HG03135 (cell line): ENCODE results near the gene WDR4.
"Not testable (repeated sequence)": the region's sequence is repeated elsewhere in the genome, so short reads cannot be mapped to it uniquely, and the experiment has no call there.

Source experiments
- ATAC-seq: cut with Tn5 transposase; IDR thresholded peaks from one replicate; pipeline ENCODE4 v1.9.1; 2021; ENCODE audit warnings: mild to moderate bottlenecking, moderate library complexity; ENCODE audit not compliant: unreplicated experiment

Gene WDR4

DNA sequence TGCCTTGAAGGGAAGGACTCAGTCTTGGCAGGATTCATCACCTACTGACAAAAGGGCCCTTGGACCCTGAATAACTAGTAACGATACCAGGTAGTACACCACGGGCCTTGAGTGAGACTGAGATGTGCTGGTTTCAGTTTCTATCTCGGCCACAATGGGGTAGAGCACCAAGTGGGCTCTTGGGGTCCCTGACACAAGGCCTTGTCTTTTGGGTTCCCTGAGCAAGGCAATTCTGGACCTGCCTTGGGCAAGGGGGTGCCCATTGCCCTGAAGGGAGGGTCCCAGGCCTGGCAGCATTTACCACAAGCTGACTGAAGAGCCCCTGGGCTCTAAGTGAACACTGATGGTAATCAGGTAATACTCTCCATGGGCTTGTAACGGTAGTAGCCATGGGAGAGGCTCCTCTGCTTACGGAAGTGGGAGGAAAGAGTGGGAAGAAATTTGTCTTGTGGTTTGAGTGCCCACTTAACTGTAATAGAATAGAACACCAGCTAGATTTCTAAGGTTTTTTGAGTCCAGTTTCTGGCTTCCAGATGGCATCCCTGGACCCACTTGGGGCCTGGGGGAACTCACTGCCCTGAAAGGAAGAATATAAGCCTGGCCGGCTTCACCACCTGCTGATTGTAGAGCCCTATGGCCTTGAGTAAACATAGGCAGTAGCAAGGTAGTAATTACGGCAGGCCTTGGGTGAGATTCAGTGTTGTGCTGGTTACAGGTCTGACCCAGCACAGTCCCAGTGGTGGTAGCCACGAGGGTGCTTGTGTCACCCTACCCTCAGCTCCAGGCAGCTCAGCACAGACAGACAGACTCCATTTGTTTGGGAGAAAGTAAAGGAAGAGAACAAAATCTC, 58.5 kb downstream of the WDR4 start:
- no peak for ATAC-seq

GRCh38 chr21:42819861-42820615, 59.3 kb downstream of the WDR4 start:
- no peak for ATAC-seq

DNA sequence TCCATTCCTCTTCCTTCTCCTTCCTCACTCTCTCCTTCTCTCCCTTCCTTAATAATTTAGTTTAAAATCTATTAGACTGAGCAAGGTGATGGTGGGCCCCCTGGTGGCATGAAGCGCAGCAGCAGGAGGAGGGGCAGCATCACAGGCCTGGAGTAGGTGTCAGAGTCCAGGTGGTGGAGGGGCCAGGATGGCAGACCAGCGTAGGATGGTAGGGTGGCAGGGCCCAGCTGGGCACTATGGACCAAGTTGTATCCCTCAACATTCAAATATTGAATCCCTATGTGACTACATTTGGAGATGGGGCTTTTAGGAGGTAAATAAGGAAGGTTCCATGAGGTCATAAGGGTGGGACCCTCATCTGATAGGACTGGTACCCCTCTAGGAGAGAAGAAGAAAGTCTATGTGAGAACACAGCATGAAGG, 61.0 kb downstream of the WDR4 start:
- no peak for ATAC-seq

DNA sequence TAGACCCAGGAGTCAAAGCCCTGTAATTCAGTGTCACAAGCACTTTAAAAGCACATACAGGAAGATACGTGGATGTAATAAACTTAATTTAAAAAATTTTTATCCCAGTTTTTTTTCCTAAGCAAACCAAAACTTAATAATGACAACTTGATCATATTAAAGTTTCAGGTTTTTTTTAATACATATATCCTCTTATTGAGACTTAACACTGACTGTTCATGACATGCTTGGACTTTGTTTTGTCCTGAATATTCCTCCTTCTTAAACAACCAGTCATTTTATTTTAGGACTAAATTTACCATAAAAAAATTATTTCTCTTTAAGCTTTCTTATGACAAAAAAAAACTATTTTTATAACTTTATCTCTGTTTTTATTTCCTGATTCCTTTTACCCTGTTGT, 64.1 kb downstream of the WDR4 start:
- ATAC-seq = no peak

DNA sequence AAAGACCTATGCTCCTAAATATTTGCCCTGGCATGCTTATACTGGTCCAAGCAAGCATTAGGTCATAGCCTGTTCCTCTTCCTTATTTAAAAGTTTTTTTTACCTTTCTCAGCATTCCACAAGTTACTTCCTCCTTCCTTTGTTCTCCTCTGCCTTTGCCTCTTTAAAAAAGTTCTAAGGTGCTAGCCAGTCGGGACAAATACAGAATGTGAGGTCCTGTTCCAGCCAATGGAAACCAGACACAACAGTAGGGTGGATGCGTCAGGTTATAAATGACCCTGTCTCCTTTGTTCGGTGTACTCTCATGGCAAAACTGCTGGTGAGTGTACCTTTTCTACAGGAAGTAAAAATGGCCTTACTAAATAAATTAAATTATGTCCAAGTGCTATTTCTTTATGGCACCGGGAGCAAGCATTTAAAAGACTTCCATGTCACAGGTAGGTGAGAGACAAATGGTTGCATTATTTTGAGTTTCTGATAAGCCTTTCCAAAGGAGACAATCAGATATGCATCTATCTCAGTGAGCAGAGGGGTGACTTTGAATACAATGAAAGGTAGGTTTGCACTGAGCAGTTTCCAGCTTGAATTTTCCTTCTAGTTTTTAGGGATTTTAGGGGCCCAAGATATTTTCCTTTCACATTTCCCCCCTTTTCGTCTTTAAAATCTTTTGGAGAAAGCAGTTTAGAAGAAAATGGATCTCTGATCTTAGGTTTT, 66.7 kb downstream of the WDR4 start:
- not testable (repeated sequence) for ATAC-seq

DNA sequence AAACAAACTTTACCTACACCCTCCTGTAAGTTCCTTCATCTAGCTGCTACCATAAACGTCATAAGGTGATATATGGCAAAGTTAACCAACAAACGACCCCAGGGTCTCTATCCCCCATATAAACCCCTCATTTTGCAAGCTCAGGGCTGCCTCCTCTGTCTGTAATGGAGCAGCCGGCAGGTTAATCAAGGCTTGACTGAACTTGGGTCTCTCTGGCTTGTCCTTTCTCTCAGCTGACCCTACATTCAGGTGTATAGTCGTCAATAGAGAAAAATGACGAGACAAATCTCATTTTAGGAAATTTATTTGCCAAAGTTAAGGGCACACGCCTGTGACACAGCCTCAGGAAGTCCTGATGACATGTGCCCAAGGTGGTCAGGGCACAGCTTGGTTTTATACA, 67.4 kb downstream of the WDR4 start:
- no peak for ATAC-seq

GRCh38 chr21:42809577-42810475, 69.5 kb downstream of the WDR4 start:
- ATAC-seq = no peak

DNA sequence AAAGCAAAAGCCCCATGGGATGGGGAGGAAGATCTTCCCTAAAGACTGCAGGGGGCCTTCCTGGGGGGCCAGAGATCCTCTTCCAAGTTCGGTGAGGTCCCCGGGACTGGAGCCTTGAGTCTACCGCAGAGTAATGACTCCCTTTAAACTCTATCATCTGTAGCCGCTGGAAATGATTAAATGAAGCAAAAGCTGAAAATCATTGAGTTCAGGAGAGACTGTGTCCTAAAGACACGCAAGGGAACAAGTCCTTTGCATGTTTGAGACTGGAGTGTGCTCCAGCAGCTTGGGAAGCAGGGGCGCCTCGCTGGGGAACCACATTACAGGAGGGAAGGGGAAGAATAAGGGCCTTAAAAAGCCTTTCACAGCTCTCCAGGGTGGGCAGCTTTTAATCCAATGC, 70.2 kb downstream of the WDR4 start:
- ATAC-seq = no peak

GRCh38 chr21:42807938-42808613, 71.3 kb downstream of the WDR4 start:
- no peak for ATAC-seq

DNA sequence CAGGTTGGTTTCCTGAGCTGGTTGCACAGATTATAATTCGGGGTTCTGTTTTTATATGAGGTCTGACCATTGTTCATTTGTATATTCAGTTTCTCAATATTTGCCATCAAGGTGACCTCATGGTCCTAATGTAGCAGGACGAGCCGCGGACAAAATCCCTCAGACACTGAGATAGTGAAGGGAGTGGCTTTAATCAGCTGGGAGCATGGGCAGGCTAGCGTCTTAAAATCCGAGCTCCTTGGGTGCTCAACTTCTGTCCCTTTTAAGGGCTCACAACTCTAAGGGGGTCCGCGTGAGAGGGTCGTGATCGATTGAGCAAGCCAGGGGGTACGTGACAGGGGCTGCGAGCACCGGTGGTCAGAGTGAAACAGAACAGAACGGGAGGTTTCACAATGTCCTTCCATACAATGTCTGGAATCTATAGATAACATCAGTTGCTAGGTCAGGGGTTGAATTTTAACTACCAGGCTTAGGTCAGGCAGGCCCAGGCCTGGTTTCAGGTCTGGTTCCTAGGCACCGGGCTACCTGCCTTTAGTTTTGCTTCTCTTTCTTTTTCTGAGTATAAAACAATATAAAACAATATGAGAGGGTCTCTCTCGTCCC, 71.9 kb downstream of the WDR4 start:
- ATAC-seq = not testable (repeated sequence)

- ATAC-seq = no peak
Measured at GRCh38 chr21:42806509-42807140, 72.7 kb downstream of the WDR4 start.

DNA sequence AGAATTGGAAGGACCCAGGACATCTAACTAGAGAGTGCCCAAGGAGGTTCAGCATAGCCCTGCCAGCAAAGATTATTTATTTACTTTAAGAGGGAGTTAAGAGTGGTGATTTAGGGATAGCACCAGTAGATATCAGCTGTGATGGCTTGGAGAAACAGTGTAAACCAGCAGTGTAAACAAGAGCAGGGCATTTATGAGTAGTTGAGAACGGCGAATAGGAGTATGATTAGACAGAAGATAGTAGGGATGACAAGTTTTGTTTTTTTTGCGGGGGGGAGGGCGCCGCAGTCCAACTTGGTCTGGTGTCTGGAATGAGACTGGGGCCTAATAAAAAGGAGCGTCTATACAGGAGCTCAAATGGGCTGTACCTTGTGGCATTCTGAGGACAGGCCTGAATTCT, 77.7 kb downstream of the WDR4 start:
- not testable (repeated sequence) for ATAC-seq

DNA sequence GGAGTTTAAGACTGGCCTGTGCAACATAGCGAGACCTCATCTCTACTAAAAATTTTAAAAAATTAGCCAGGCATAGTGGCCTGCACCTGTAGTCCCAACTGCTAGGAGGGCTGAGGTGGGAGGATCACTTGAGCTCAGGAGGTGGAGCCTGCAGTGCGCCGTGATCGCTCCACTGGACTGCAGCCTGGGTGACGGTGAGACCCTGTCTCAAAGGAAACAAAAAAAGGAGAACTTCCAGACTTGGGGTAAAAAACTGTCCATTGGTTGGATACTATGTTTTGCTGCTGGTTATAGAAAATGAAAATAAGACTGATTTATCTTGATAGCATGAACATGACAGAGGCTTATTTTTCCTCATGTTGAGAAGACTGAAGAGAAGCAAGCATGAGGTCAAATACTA, 79.4 kb downstream of the WDR4 start:
- no peak for ATAC-seq

GRCh38 chr21:42799516-42799915, 79.8 kb downstream of the WDR4 start:
- no peak for ATAC-seq
